ENCODE results near the gene CDHR1.

Gene CDHR1

GRCh38 chr10:84194424-84195043 is at the start of gene CDHR1:
CDHR1 (plus strand) TSS chr10:84194537; CDS start chr10:84194761, 224 bp downstream.
- TF ChIP-seq CTCF (IDR thresholded peaks at IDR 0.05) = no peak

GRCh38 chr10:84147347-84147746 is 47.0 kb upstream of the CDHR1 start:
- TF ChIP-seq CTCF (IDR thresholded peaks at IDR 0.05) = no peak

- peak; percentile 66 for TF ChIP-seq CTCF (IDR thresholded peaks at IDR 0.05)
Measured at GRCh38 chr10:84148006-84148597, 46.2 kb upstream of the CDHR1 start.

- TF ChIP-seq CTCF (IDR thresholded peaks at IDR 0.05) = no peak
Measured at GRCh38 chr10:84149854-84150253, 44.5 kb upstream of the CDHR1 start.

- TF ChIP-seq CTCF (IDR thresholded peaks at IDR 0.05) = no peak
Measured at GRCh38 chr10:84152769-84153168, 41.6 kb upstream of the CDHR1 start.

- TF ChIP-seq CTCF (IDR thresholded peaks at IDR 0.05) = no peak
Measured at GRCh38 chr10:84155521-84155920, 38.8 kb upstream of the CDHR1 start.

GRCh38 chr10:84156009-84156408 is 38.3 kb upstream of the CDHR1 start:
- TF ChIP-seq CTCF (IDR thresholded peaks at IDR 0.05) = no peak
